Fibroblast of pulmonary artery (primary cell): ENCODE data around the gene CADM1.

Source experiments
- DNase-seq: peaks from one replicate; pipeline ENCODE4 v3.0.0-alpha.2; 2010; ENCODE audit warnings: low read depth
- H3K4me3 ChIP-seq: replicated peaks from 2 replicates; pipeline ENCODE4 v1.5.1; 2011; ENCODE audit warnings: low read depth, mild to moderate bottlenecking, control low read depth, low read length, moderate library complexity
- TF ChIP-seq, protein P1 (sequence below): IDR thresholded peaks from 2 replicates; pipeline ENCODE4 v1.5.1; 2011; ENCODE audit warnings: mild to moderate bottlenecking, control low read depth, low read length, inconsistent platforms; ENCODE audit errors: missing control alignments

Gene CADM1

DNA sequence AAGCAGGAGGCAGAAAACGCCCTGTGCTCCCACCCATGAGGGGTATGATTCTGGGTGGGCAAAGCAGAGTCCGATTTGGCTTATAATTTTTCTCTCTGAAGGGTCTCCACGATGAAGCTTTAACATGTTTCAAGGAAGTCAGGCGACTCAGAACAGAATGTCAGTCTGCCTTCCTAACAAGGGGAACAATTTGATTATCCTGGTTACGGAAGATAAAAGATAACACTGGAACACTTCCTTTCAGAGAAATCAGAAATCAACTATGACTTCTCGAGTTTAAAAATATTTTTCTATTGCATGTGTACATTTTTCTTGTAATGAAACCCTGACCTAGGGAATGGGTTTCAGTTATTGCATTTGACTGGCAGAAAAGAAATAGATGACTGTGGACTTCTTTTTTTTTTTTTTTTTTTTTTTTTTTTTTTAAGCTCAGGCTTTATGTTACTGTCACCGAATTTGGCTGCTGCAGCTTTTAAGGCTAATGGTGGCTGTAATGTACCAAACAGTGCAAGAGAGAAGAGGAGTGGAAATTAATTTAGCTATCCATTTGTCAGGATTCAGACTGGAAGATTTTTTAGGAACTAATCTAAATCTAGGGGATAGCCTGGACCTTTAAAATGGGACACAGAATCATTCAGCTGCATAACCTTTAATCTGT is 297.7 kb downstream of the CADM1 start:
- no peak overlapping the region for H3K4me3 ChIP-seq
- TF ChIP-seq, protein P1, sequence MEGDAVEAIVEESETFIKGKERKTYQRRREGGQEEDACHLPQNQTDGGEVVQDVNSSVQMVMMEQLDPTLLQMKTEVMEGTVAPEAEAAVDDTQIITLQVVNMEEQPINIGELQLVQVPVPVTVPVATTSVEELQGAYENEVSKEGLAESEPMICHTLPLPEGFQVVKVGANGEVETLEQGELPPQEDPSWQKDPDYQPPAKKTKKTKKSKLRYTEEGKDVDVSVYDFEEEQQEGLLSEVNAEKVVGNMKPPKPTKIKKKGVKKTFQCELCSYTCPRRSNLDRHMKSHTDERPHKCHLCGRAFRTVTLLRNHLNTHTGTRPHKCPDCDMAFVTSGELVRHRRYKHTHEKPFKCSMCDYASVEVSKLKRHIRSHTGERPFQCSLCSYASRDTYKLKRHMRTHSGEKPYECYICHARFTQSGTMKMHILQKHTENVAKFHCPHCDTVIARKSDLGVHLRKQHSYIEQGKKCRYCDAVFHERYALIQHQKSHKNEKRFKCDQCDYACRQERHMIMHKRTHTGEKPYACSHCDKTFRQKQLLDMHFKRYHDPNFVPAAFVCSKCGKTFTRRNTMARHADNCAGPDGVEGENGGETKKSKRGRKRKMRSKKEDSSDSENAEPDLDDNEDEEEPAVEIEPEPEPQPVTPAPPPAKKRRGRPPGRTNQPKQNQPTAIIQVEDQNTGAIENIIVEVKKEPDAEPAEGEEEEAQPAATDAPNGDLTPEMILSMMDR, result no peak
- no peak for DNase-seq

DNA sequence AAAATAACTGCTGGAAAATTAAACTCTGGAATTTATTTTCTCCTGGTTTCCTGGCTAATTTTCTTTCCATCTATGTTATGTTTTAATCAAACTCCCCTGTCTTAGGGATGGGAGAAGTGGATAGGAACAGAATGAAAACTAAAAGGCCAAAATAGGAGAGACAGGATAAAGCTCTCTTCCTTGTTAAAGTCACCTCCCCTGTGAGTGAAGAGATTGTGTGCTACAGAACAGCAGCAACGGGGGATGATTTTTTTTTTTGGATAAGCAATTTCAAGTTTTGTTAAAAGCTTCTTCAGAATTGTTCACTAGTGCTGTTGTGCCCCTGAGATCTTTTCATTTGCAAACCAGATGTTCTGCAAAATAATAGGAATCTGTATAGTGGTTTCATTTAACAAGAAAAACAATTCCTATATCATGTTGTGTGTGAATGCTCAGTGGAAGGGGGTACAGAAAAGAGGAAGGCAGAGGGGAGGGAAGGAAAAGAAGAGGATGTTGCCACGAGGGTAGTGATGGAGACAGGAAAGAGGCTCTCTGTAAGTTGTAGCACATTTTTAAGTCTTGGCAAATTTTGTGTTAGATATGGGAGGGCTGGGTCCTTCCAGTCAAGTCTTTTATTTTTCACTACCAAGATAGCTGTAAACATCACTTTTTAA is 301.2 kb downstream of the CADM1 start:
- H3K4me3 ChIP-seq, result no peak overlapping the region
- TF ChIP-seq, protein P1, result no peak
- no peak for DNase-seq

DNA sequence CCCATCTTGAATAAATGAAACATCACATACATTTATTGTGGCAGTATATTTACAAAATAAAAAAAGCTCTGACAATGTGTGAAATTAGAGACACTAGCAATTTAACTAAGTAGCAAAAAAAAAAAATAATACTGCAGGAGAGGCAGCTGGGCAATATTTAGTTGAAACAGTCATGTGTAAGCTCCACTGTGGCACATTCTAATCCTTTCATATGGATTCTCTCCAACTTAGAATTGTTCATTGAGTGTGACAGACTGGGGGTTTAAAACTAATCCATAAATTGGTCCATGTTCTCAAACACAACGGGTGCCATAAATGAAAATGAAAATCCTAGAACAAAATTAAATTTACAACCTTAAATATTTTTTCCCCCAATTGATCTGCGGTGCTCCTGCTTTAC is 302.1 kb downstream of the CADM1 start:
- TF ChIP-seq, protein P1, result no peak
- H3K4me3 ChIP-seq, result no peak overlapping the region
- no peak for DNase-seq

DNA sequence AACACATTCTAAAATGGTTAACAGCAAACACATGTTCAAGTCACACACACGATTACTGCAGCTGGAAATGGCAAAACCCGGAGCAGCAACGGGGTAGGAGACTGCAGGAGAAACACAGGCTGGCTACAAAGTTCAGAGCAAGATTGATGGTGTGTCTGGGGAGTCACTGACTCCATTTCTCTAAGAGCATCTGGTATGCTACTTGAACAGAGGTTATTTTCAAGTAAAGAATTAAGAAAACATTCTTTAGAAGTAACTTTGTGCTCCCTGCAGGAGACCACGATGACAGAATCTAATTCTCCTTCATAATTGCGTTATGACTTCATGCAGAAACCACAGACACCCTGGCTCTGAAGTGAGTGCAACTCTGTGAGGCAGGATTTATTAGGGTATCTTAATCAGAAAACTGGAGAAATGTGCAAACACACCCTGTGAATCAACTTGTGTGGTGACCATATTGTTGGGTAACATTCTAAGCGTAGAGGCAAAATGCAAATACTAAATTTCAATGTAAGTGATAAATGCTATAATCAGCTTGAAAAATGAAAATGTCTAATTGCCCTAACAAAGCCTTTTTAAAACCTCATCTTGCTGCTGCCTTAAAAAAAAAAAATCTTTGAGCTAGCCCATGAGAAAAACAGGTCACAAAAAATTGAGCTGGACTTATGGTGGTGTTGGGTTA is 303.0 kb downstream of the CADM1 start:
- TF ChIP-seq, protein P1, result no peak
- H3K4me3 ChIP-seq, result no peak overlapping the region
- no peak for DNase-seq

DNA sequence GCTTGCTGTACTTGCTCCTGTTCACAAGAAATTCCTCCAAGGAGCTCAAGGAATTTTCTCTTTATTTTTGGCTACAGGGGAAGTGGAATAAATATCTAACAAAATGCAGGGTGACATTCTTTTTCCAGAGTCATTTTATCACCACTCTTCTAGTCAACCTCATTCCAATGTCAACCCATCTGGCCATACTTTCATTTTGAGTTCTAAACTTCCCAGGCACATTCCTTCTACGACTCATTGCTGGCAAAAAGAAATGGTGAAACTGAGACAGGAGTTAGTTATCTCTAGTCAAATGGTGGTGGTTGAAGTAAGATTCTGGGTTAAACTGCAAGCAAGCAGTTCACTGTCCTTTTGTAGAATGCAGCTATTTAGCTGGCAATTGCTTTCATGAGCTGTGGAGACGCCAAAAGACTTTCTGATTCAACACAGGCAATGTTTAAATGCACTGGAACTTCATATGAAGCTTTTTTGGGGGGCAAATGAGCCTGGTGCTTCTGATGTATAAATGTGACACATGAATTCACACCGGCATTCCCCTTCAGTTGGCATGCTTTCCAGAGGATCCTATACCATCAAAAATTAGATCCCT is 304.6 kb downstream of the CADM1 start:
- no peak for DNase-seq
- TF ChIP-seq, protein P1, result no peak

DNA sequence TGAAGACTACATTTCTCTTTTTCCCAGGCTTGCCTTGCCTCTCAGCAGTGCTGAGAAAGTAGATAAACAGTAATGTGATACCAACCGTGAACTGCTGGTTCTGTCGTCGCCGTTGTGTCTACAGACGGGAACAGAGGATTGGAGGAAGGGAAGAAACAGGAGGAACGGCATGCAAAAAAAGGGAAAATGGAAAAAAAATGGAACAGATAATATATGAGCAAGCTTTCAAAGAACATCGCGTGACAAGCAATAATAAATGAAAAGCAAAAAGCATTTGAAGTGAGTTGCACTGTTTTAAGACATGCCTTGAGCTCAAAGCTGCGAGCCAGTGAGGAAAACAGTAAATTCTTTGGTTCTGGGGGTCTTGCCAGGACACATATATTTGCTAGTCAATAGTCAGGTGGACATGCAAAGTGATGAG is 305.9 kb downstream of the CADM1 start:
- no peak for DNase-seq
- TF ChIP-seq, protein P1, result no peak
- H3K4me3 ChIP-seq, result no peak overlapping the region

More for the DNA sequence above, 304.6 kb downstream of the CADM1 start:
- H3K4me3 ChIP-seq, result no peak overlapping the region
